IPS DF 19.7 (cell line): Measurements from ENCODE around the gene MCOLN1.
"Not testable (repeated sequence)": the region's sequence is repeated elsewhere in the genome, so short reads cannot be mapped to it uniquely, and the experiment has no call there.

Experiments
- DNase-seq: peaks from one replicate; pipeline ENCODE4 v3.0.0-alpha.2; 2013; ENCODE audit warnings: low read depth, low spot score

Gene MCOLN1

GRCh38 chr19:7524992-7525739, 2.7 kb downstream of the MCOLN1 start:
- no peak for DNase-seq

- DNase-seq = no peak
Measured at GRCh38 chr19:7526059-7526929, 3.9 kb downstream of the MCOLN1 start.

GRCh38 chr19:7527516-7528191, 5.2 kb downstream of the MCOLN1 start:
- DNase-seq = no peak

- DNase-seq = no peak
Measured at GRCh38 chr19:7528192-7528519, 5.7 kb downstream of the MCOLN1 start.

- no peak for DNase-seq
Measured at GRCh38 chr19:7528522-7529245, 6.3 kb downstream of the MCOLN1 start.

- no peak for DNase-seq
Measured at GRCh38 chr19:7529246-7529600, 6.8 kb downstream of the MCOLN1 start.

- DNase-seq = no peak
Measured at GRCh38 chr19:7529610-7530490, 7.4 kb downstream of the MCOLN1 start.

GRCh38 chr19:7533281-7533885, 11.0 kb downstream of the MCOLN1 start:
- no peak for DNase-seq

GRCh38 chr19:7533925-7534480, 11.6 kb downstream of the MCOLN1 start:
- no peak for DNase-seq

GRCh38 chr19:7534531-7535046, 12.2 kb downstream of the MCOLN1 start:
- DNase-seq = no peak

- no peak for DNase-seq
Measured at GRCh38 chr19:7535047-7535997, 12.9 kb downstream of the MCOLN1 start, which contains the start of gene PNPLA6. Gene PNPLA6 (plus strand): TSS chr19:7535717. CDS start chr19:7535789, 72 bp downstream.

- DNase-seq = no peak
Measured at GRCh38 chr19:7535998-7536695, 13.7 kb downstream of the MCOLN1 start.

- not testable (repeated sequence) for DNase-seq
Measured at GRCh38 chr19:7538990-7539389, 16.6 kb downstream of the MCOLN1 start.

- DNase-seq = no peak
Measured at GRCh38 chr19:7539827-7540425, 17.5 kb downstream of the MCOLN1 start.

GRCh38 chr19:7540761-7541474, 18.5 kb downstream of the MCOLN1 start:
- no peak for DNase-seq

- DNase-seq = no peak
Measured at GRCh38 chr19:7541475-7541824, 19.0 kb downstream of the MCOLN1 start.

GRCh38 chr19:7541828-7542443, 19.5 kb downstream of the MCOLN1 start:
- DNase-seq = no peak
